ENCODE measurements around the gene TTC24. TPM values are rescaled to one million over a fixed set of nuclear protein-coding genes. Genes with fewer than 3 reads are reported as not detected.

TTC24 gene
- total RNA-seq, 1 experiment from 2014 or later, result not detected

DNA sequence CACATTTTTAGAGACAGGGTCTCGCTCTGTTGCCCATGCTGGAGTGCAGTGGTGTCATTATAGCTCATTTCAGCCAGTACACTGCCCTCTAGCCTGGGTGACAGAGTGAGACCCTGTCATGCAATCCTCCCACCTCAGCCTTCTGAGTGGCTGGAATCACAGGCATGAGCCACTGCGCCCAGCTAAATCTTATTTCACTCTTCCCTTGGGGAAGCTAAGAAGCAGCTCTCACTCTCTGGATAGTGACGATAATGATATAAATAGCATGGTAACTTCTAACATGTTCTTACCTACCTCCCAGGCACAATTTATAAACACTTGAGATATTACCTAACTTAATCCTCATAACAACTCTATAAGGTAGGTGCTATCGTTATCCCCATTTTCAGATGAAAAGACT is 32.1 kb upstream of the TTC24 start:
- intact Hi-C loops (cut with micrococcal nuclease; ENCODE audit: unreplicated experiment), result no loop called here

GRCh38 chr1:156547982-156548381 is 31.5 kb upstream of the TTC24 start:
- Mint-ChIP-seq H3K36me3 (ENCODE audit: insufficient read depth, unreplicated experiment) (peaks cover 39% of the 10 kb centered on the region), H3K4me3 (ENCODE audit: low read depth, unreplicated experiment) (no peak overlapping the region), H3K4me1 (ENCODE audit: low read depth, unreplicated experiment) (peaks cover 29% of the 10 kb centered on the region), H3K9me3 (ENCODE audit: low read depth, unreplicated experiment) (no peaks in the 10 kb centered on the region), H3K27ac (ENCODE audit: unreplicated experiment) (no peak overlapping the region), H3K27me3 (ENCODE audit: unreplicated experiment) (no peaks in the 10 kb centered on the region)
- no TSS peak for BruUV-seq (replicated peaks)
- no peak for DNase-seq
- intact Hi-C loops (cut with micrococcal nuclease; ENCODE audit: unreplicated experiment), result no loop called here
- CTCF ChIA-PET, result no interaction called here
- TF ChIP-seq, protein P1, sequence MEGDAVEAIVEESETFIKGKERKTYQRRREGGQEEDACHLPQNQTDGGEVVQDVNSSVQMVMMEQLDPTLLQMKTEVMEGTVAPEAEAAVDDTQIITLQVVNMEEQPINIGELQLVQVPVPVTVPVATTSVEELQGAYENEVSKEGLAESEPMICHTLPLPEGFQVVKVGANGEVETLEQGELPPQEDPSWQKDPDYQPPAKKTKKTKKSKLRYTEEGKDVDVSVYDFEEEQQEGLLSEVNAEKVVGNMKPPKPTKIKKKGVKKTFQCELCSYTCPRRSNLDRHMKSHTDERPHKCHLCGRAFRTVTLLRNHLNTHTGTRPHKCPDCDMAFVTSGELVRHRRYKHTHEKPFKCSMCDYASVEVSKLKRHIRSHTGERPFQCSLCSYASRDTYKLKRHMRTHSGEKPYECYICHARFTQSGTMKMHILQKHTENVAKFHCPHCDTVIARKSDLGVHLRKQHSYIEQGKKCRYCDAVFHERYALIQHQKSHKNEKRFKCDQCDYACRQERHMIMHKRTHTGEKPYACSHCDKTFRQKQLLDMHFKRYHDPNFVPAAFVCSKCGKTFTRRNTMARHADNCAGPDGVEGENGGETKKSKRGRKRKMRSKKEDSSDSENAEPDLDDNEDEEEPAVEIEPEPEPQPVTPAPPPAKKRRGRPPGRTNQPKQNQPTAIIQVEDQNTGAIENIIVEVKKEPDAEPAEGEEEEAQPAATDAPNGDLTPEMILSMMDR (IDR thresholded peaks at IDR 0.05; ENCODE audit: unreplicated experiment), result no peak

More for the DNA sequence above, 32.1 kb upstream of the TTC24 start:
- Mint-ChIP-seq H3K27ac (ENCODE audit: unreplicated experiment) (no peak overlapping the region), H3K27me3 (ENCODE audit: unreplicated experiment) (no peaks in the 10 kb centered on the region), H3K4me3 (ENCODE audit: low read depth, unreplicated experiment) (no peak overlapping the region), H3K4me1 (ENCODE audit: low read depth, unreplicated experiment) (peaks cover 29% of the 10 kb centered on the region), H3K9me3 (ENCODE audit: low read depth, unreplicated experiment) (no peaks in the 10 kb centered on the region), H3K36me3 (ENCODE audit: insufficient read depth, unreplicated experiment) (peaks cover 38% of the 10 kb centered on the region)
- BruUV-seq (replicated peaks), result no TSS peak
- TF ChIP-seq, protein P1 (IDR thresholded peaks at IDR 0.05; ENCODE audit: unreplicated experiment), result no peak
- DNase-seq, result no peak
- CTCF ChIA-PET, result no interaction called here

GRCh38 chr1:156549390-156549789 is 30.1 kb upstream of the TTC24 start:
- no peak for DNase-seq
- no TSS peak for BruUV-seq (replicated peaks)
- intact Hi-C loops (cut with micrococcal nuclease; ENCODE audit: unreplicated experiment), result no loop called here
- H3K4me1 Mint-ChIP-seq (ENCODE audit: low read depth, unreplicated experiment), result peaks cover 31% of the 10 kb centered on the region
- no peak overlapping the region for H3K4me3 Mint-ChIP-seq (ENCODE audit: low read depth, unreplicated experiment)
- H3K36me3 Mint-ChIP-seq (ENCODE audit: insufficient read depth, unreplicated experiment), result peaks cover 40% of the 10 kb centered on the region
- H3K27ac Mint-ChIP-seq (ENCODE audit: unreplicated experiment), result no peak overlapping the region
- H3K27me3 Mint-ChIP-seq (ENCODE audit: unreplicated experiment), result no peaks in the 10 kb centered on the region
- H3K9me3 Mint-ChIP-seq (ENCODE audit: low read depth, unreplicated experiment), result no peaks in the 10 kb centered on the region
- TF ChIP-seq, protein P1 (IDR thresholded peaks at IDR 0.05; ENCODE audit: unreplicated experiment), result no peak
- CTCF ChIA-PET, result no interaction called here

DNA sequence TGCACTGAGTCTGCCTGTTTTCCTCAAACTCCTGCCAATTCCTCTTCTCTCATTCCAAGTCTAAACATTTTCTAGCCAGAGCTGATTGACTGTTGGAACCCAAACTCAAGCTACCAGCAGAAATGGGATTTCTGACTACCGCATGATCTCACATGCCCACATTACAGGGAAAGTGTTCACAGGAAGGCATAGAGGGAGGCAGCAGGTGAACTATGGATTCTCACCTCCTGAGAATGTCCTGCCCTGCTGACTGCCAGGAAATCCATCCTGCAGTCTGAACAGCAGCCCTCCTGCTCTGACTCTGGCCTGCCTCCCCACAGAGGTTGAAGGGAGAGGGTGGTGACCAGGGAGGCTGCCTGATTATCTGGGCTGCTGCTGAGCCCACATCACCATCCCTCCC is 29.7 kb upstream of the TTC24 start:
- peaks cover 36% of the 10 kb centered on the region for H3K36me3 Mint-ChIP-seq (ENCODE audit: insufficient read depth, unreplicated experiment)
- TF ChIP-seq, protein P1 (IDR thresholded peaks at IDR 0.05; ENCODE audit: unreplicated experiment), result no peak
- no peak for DNase-seq
- no peaks in the 10 kb centered on the region for H3K9me3 Mint-ChIP-seq (ENCODE audit: low read depth, unreplicated experiment)
- no peak overlapping the region for H3K27ac Mint-ChIP-seq (ENCODE audit: unreplicated experiment)
- peaks cover 26% of the 10 kb centered on the region for H3K4me1 Mint-ChIP-seq (ENCODE audit: low read depth, unreplicated experiment)
- CTCF ChIA-PET, result interaction anchor here (0.5 kb wide), 1 partner anchor 91 kb away, joined by 3 read pairs; no protein-coding TSS in a partner anchor
- intact Hi-C loops (cut with micrococcal nuclease; ENCODE audit: unreplicated experiment), result no loop called here
- no TSS peak for BruUV-seq (replicated peaks)
- no peaks in the 10 kb centered on the region for H3K27me3 Mint-ChIP-seq (ENCODE audit: unreplicated experiment)
- H3K4me3 Mint-ChIP-seq (ENCODE audit: low read depth, unreplicated experiment), result no peak overlapping the region

Measured in Calu3 (cell line).